NCI-H2171 treated with DMSO at 0.1 percent for 48 hours (cell line): ENCODE measurements around the gene SPTBN1.
A peak's percentile ranks its signal among the peaks of the same experiment; 100 is the strongest.

Experiments
- DNase-seq: peaks from one replicate; lab custom pipeline; 2025; lab: John Stamatoyannopoulos, UW

Gene SPTBN1

DNA sequence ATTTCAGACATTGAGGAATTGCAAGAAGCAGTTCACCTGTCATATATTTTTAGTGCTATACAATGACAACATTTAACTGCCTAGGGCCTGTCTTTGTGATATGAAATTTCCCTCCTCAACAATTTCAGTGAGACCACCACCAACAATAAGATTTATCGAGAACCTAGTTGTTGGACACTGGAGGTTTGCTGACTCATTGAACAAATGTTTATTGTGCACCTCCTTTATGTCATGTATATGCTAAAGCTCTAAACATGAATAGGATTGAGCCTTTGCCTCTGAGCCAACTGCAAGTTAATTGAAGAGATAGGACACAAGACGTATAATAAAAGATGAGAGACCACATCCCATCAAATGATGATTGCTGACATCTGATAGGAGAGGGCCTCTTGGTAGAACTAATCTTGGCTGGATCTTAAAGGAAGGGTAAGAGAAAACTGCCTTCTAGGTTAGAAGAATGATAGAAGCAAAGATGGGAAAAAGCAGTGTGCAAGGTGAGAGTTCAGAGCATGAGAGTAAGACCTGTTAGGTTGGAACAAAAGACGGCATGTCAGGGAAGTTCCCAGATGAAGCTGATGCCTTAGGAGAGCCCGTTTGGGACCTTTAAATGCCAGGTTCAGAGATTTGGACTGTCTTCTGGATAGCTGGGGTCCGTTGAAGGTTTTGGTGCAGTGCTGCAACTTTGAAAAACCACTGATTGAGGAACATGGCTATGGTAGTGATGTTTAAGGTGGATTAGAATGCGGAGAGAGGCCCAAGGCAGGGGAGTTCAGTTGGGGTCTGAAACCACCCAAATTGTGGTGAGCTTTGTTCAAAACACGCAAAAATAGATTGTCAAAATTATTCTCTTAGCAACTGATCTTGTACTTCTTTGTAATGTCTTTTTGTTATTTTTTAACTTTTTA is 134.3 kb downstream of the SPTBN1 start:
- DNase-seq = no peak

GRCh38 chr2:54591551-54591950 is 135.4 kb downstream of the SPTBN1 start:
- no peak for DNase-seq

GRCh38 chr2:54593249-54593648 is 137.1 kb downstream of the SPTBN1 start:
- DNase-seq = no peak

GRCh38 chr2:54594048-54594447 is 137.9 kb downstream of the SPTBN1 start:
- DNase-seq = no peak

DNA sequence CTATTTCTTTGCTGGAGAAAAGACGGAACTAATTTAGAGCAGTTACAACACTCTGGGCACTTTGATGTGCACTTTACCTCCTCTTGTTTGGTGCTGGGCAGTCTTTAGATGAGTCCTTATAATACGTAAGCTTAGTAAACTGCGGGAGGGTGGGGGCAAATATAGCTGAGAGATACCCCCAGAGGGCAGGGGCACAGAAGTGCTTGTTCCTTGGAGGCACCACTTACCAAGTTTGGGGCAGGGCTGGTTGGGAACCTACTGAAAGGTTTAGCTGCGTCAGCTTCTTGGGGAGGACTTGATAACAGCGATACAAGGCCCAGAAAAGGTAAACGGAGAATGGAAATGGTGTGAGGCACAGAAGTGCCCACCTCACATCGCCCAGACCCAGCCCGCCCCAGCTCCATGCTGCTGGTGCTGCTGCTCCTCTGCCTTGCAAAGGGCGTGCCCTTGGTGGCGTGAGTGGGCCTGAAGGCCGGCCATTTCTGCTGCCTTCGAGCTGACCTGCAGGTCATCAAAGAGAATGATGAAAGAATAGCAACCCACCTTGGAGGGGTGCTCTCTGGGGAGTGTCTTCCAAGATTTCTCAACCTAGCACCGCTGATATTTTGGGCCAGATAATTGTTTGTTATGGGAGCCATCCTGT is 139.2 kb downstream of the SPTBN1 start:
- DNase-seq = no peak

DNA sequence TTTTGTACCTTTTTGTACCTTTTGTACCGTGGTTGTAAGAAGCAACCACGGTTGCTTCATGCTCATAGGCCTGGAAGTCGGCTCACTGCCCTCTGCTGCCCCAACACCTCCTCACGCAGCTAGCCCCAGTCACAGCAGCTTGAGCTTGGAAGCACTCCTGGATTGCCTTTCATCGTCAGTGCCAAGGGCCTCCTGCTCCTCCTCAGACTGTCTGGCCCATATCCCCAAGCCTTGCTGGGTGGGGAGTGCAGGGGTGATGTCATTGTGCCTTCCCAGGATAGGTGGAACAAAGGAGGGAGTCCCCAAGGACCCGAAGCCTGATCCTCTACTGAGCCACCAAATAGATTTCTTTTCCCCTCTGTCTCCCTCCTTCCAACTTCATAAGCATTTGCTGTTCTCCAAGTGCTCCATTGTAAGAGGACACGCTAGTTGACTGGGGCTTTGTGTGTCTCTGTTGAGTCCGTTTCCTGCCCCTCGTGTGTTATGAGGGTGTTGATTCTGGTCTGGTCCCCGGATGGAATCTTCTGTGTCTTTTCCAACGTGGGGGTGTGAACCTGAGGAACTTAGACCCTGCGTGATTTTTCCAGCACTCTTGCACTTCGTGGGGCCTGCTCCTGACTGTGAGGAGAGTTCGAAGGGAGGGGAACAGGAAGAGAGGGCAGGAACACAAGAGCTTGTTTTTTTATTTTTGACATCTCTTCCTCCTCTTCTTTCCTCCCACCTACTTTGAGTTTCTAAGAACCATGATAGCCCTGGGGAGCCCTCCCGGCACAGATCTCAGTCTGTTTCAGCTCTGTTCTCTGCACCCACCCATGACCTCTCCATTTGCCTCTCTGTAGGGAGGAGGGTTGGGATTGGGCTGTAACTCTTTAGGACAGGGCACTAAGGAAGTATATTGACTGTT is 140.1 kb downstream of the SPTBN1 start:
- DNase-seq = peak; percentile 43

- DNase-seq = peak; percentile 84
Measured at GRCh38 chr2:54597153-54597848, 141.2 kb downstream of the SPTBN1 start.

DNA sequence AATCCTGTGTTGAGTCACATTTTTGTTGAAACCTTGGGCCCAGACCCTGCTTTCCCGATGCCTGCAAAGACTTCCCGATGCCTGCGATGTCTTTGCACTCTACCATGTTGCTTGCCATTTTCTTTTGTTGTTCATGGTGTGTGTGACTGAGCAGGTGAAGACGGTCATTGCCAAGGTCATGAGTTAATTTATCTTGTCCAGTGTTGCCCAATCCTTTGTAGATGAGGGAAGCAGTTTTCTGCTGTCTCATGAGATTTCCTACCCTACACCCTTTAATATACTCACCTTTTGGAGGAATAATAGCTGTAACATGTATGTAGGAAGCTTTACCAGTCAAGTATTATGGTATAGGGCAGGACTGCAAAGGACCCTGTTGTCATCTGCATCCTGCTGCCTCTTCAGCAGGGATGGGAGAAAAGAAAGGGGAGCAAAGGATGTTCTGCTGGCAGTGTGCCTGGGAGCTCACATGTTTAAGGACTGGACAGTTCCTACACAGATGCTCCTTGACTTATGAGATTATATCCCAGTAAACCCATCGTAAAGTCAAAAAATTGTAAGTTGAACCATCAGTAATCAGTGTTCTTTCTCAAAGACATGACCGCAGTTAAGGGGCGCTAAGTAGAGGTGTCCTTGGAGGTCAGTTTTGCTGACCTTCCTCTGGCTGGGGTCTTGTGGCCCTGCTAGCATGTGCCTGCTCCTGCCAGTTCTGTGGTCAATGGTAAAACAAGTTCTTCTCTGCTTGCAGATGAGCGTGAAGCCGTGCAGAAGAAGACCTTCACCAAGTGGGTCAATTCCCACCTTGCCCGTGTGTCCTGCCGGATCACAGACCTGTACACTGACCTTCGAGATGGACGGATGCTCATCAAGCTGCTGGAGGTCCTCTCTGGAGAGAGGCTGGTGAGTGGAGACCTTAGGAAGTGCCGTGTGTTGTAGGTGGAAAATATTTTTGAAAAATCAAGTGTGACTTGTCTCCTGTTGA is 142.5 kb downstream of the SPTBN1 start:
- DNase-seq = no peak

DNA sequence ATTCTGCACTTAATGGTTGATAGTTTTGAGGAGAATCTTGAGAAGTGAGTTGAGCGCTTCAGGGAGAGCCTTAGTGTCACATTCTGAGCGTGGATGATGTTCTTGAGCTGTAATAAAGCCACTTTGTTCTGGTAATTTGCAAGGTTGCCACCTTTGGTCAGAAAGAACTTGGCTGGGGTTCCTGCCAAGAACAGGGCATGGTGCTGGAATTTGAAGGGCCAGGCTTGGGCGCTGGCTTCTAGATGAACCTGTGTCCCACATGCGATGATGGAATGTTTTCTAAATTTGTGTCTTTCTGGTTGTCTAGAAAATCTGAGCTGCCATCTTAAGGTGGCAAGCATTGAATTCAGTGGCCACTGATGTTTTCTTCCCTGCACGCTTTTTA is 143.2 kb downstream of the SPTBN1 start:
- DNase-seq = no peak

- DNase-seq = no peak
Measured at GRCh38 chr2:54599914-54600313, 143.8 kb downstream of the SPTBN1 start.

- DNase-seq = no peak
Measured at GRCh38 chr2:54601339-54601738, 145.2 kb downstream of the SPTBN1 start.

DNA sequence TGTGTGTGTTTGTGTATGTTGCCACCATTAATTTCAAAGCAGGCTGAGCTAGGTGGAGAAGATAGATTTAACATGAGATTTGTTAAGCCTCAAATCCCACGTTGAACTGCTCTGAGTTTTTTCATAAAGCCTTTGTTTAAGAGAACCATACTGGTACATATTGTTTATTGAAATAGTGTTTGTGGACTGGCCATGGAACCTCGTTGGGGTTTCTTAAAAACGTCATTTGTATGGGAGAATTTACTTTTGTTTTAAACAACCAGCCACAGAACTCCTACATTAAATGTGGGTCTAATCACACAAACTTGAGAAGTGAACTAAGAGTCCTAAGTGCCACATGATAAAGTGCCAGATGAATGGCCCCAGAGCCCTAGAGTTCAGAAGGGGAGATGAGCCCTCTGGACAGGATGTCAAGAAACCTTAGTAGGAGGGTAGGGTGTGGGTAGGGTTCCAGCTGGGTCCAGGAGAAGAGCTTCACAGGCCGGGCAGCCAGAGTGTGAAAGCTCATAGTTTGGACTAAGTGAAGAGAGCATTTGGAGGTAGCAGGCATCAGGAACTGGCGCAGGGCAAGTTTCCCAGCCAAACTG is 146.7 kb downstream of the SPTBN1 start:
- DNase-seq = no peak

GRCh38 chr2:54603357-54603756 is 147.2 kb downstream of the SPTBN1 start:
- DNase-seq = no peak

DNA sequence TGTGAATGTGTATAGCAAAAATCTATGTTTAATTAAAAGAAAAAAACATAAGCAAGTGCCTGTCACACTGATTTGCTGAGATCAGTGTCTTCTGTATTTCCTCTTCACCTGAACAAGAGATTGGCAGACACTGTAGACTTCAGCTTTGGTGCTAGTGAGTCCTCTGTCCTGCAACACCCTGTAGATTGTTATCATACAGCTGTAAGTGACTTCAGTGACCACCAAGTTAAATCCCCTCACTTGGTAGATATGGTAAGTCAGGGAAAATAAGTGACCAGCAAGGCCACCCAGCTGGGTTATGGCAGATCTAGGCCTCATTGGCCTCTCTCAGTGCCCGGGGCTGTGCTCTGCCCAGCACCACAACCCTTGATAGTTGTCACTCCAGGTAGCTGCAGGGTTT is 147.7 kb downstream of the SPTBN1 start:
- no peak for DNase-seq

DNA sequence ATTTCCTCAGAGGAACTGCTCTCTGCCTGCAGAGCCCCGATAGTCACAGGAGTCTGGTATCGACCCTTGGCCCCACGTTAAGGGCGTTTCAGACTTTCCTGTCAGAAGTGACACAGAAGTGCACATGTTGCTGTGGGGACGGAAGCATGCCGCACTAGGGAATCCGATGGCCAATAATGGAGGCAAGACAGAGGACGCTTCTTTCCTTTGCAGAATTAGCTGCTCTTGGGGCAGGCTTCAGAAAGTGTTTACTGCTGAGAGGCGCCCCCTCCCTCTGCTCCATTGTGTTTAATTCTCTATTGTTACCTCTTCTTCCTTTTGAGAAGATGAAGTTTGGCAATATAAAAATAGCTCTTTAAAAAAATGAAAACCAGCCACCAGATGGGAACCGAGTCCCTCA is 148.7 kb downstream of the SPTBN1 start:
- DNase-seq = no peak

DNA sequence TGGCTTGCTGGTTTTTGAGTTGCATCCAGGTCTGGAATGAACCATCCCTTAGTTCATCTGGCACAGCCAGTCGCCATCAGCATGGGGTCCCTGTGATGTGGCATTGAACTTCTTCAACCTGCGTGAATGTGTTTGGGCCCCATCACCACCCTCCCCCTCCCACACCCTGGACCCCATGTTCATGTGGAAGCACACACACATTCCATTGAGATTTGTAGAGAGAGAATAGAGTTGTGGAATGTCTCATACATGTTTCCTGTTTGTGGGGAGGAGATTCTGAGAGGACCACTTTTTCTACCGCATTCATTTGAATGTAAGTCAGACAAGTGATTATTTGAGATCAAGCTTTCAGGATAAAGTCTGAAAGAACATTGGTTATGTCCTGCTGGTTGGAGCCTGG is 149.7 kb downstream of the SPTBN1 start:
- DNase-seq = no peak

GRCh38 chr2:54606393-54606958 is 150.3 kb downstream of the SPTBN1 start:
- DNase-seq = no peak

DNA sequence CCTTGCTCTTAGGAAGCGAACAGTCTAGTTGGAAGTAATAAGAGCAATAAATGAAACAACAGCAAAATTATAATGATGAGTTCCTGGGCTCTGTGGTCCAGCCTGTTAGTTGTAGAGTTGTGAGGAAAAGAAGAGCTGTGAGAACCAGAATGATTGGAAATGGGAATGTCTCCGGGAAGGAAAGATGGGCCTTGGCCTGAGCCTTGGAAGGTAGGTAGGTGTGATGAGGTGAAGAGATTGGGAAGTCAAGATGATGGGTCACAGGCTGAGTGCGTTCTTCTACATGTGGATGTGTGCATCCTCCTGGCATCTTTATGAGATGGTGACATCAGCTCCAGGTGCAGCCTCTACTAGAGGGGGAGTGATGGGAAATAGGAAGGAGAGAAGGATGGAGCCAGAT is 152.1 kb downstream of the SPTBN1 start:
- no peak for DNase-seq

GRCh38 chr2:54609241-54609640 is 153.1 kb downstream of the SPTBN1 start:
- DNase-seq = no peak

- no peak for DNase-seq
Measured at GRCh38 chr2:54609647-54610046, 153.5 kb downstream of the SPTBN1 start.
